Transverse colon (tissue), 4 donors: Measurements from ENCODE around the gene TRIP13. TPM values are rescaled to one million over a fixed set of nuclear protein-coding genes. Genes with fewer than 3 reads are reported as not detected.
"Not testable (repeated sequence)": the region's sequence is repeated elsewhere in the genome, so short reads cannot be mapped to it uniquely, and the experiment has no call there.

ENCODE experiments used
- DNase-seq: peaks from one replicate; pipeline ENCODE4 v3.0.0-alpha.2; 2019
- H3K27ac ChIP-seq, 4 donors: fragments of 200-600 bp; sonication (generic); 2 replicates each; pipeline ENCODE4 v1.5.1; 2016 to 2018; ENCODE audit warnings: inconsistent platforms in 4 of 4
- H3K27me3 ChIP-seq: fragments of 200-600 bp; sonication (generic); 2 replicates; pipeline ENCODE4 v1.5.1; 2017; ENCODE audit warnings: inconsistent platforms
- H3K36me3 ChIP-seq, 4 donors: fragments of 200-600 bp; sonication (generic); 2 replicates each; pipeline ENCODE4 v1.5.1; 2017 to 2019; ENCODE audit warnings: inconsistent platforms in 4 of 4
- H3K4me1 ChIP-seq, 4 donors: fragments of 200-600 bp; sonication (generic); 2 replicates each; pipeline ENCODE4 v1.5.1; 2017 to 2020; ENCODE audit warnings: inconsistent platforms in 4 of 4
- H3K4me3 ChIP-seq, 4 donors: fragments of 200-600 bp; sonication (generic); 1 replicate in 1 of 4; 2 replicates in 3 of 4; pipeline versions ENCODE4 v1.5.1 to v1.6.1; 2017 to 2019; ENCODE audit warnings: inconsistent platforms in 4 of 4
- H3K9me3 ChIP-seq, 2 donors: fragments of 200-600 bp; sonication (generic); 2 replicates each; pipeline ENCODE4 v1.5.1; 2017 to 2019; ENCODE audit warnings: inconsistent platforms in 2 of 2
- CTCF ChIP-seq, 5 experiments: fragments of 200-600 bp in 3 of 5; fragments of 450-650 bp in 2 of 5; sonication (generic) in 3 of 5; IDR thresholded peaks; 1 replicate in 2 of 5; 2 replicates in 3 of 5; pipeline ENCODE4 v1.5.1; 2016 to 2017; ENCODE audit warnings: antibody characterized with exemption in 5 of 5, inconsistent platforms in 3 of 5, mild to moderate bottlenecking in 2 of 5, moderate library complexity in 1 of 5
- EP300 ChIP-seq: sonication (generic); formaldehyde crosslinking; IDR thresholded peaks from one replicate; pipeline ENCODE4 v1.6.1; 2017; ENCODE audit warnings: antibody characterized with exemption, low read depth
- POLR2A ChIP-seq: fragments of 450-650 bp; IDR thresholded peaks from one replicate; pipeline ENCODE4 v1.6.1; 2016; ENCODE audit warnings: antibody characterized with exemption, mild to moderate bottlenecking, moderate library complexity
- POLR2AphosphoS5 ChIP-seq, 3 donors: sonication (generic); formaldehyde crosslinking; IDR thresholded peaks; one replicate each; pipeline ENCODE4 v1.6.1; 2016; ENCODE audit warnings: antibody characterized with exemption in 3 of 3
- WGBS, 2 donors: methylation state at CpG; one replicate each; pipeline ENCODE4 v1.1.5; 2018; ENCODE audit warnings: low coverage in 1 of 2; 5-methylcytosine and 5-hydroxymethylcytosine counted together
- in situ Hi-C, 4 donors: fragments of 200-750 bp; cut with MboI; loops; one replicate each; pipeline versions ENCODE4 v1.15.0 to v1.15.1; 2017; ENCODE audit warnings: low sequenced_read_pairs in 3 of 4, low pct_ligation_motif_present in 1 of 4, low pct_unique_long_range_greater_than_20kb in 1 of 4
- intact Hi-C: fragments of 100-400 bp; cut with DNase I; formaldehyde crosslinking; loops from one replicate; pipeline ENCODE4 v1.15.1; 2023; ENCODE audit warnings: low total_unique reads
- total RNA-seq, 4 donors: library from RNA; depleted of rRNA; stranded (reverse); fragments of >200 nt; gene quantifications; one replicate each; pipeline ENCODE4 v1.1.0, GENCODE V29; 2016

TRIP13 gene
- total RNA-seq, 4 donors from 2014 or later, result 0.41 to 4.1 (median 2.2) TPM; not detected in 1

GRCh38 chr5:876398-877365 is 16.0 kb upstream of the TRIP13 start:
- no peak for TF ChIP-seq CTCF (IDR thresholded peaks at IDR 0.05)
- no peak for TF ChIP-seq POLR2A
- TF ChIP-seq POLR2AphosphoS5 (IDR thresholded peaks at IDR 0.05), result no peak
- no peak for TF ChIP-seq EP300
- in situ Hi-C loops, result no loop called here
- Histone ChIP-seq H3K9me3 (no peaks in the 10 kb centered on the region), H3K27me3 (no peaks in the 10 kb centered on the region), H3K4me3 (no peak overlapping the region), H3K27ac (no peak overlapping the region), H3K36me3 (peaks cover 0 to 55% (median 22%) of the 10 kb centered on the region in 4 donors), H3K4me1 (no peaks in the 10 kb centered on the region)
- intact Hi-C loops, result no loop called here
- WGBS, 2 donors, result 93 to 94% methylated on average over 3 to 28 of the region's 28 CpGs
- DNase-seq, result no peak

- intact Hi-C loops, result no loop called here
- Histone ChIP-seq H3K4me3 (no peak overlapping the region), H3K4me1 (no peaks in the 10 kb centered on the region), H3K36me3 (peaks cover 0 to 49% (median 18%) of the 10 kb centered on the region in 4 donors), H3K9me3 (no peaks in the 10 kb centered on the region), H3K27me3 (no peaks in the 10 kb centered on the region), H3K27ac (no peak overlapping the region)
- TF ChIP-seq POLR2A (no peak), POLR2AphosphoS5 (IDR thresholded peaks at IDR 0.05) (no peak), EP300 (no peak), CTCF (IDR thresholded peaks at IDR 0.05) (no peak)
- WGBS, 2 donors, result 87% methylated on average over 15 of the region's 15 CpGs; no CpG with 5 or more reads in 1 of the 2 donors
- no peak for DNase-seq
- in situ Hi-C loops, result no loop called here
These were observed 14.6 kb upstream of the TRIP13 start for GRCh38 chr5:878125-878524.

GRCh38 chr5:878677-879076 is 14.0 kb upstream of the TRIP13 start:
- H3K27me3 ChIP-seq, H3K27ac ChIP-seq, H3K4me3 ChIP-seq, intact Hi-C loops, H3K4me1 ChIP-seq, in situ Hi-C loops, DNase-seq, H3K9me3 ChIP-seq: not testable (repeated sequence)
- peaks cover 0 to 54% (median 17%) of the 10 kb centered on the region in 4 donors for H3K36me3 ChIP-seq
- no CpG with 5 or more reads among the region's 8 CpGs for WGBS, 2 donors

- H3K9me3 ChIP-seq, result no peaks in the 10 kb centered on the region
- H3K36me3 ChIP-seq, result peaks cover 0 to 39% (median 15%) of the 10 kb centered on the region in 4 donors
- in situ Hi-C loops, result no loop called here
- H3K4me3 ChIP-seq, result no peak overlapping the region
- no peak for DNase-seq
- intact Hi-C loops, result no loop called here
- H3K27me3 ChIP-seq, result no peaks in the 10 kb centered on the region
- no peaks in the 10 kb centered on the region for H3K4me1 ChIP-seq
- no peak overlapping the region for H3K27ac ChIP-seq
- TF ChIP-seq EP300, result no peak
- no peak for TF ChIP-seq CTCF (IDR thresholded peaks at IDR 0.05)
- TF ChIP-seq POLR2A, result no peak
- TF ChIP-seq POLR2AphosphoS5 (IDR thresholded peaks at IDR 0.05), result no peak
- WGBS, 2 donors, result 96% methylated on average over 34 of the region's 35 CpGs; no CpG with 5 or more reads in 1 of the 2 donors
These were observed 11.7 kb upstream of the TRIP13 start for GRCh38 chr5:880816-881550.
